Measurements from ENCODE around the gene SLC39A8.

- TF ChIP-seq EZH2 (IDR thresholded peaks at IDR 0.05; ENCODE audit: insufficient read depth, poor library complexity, severe bottlenecking) (no peak), EZH2phosphoT487 (IDR thresholded peaks at IDR 0.05; ENCODE audit: insufficient read depth, low read depth) (no peak)
Observed at GRCh38 chr4:102328045-102328444, 17.2 kb downstream of the SLC39A8 start.
